ENCODE results near the gene PIK3CA. TPM values are rescaled to one million over a fixed set of nuclear protein-coding genes. Genes with fewer than 3 reads are reported as not detected.

The PIK3CA gene
- total RNA-seq, 1 donor = 30.2 TPM

DNA sequence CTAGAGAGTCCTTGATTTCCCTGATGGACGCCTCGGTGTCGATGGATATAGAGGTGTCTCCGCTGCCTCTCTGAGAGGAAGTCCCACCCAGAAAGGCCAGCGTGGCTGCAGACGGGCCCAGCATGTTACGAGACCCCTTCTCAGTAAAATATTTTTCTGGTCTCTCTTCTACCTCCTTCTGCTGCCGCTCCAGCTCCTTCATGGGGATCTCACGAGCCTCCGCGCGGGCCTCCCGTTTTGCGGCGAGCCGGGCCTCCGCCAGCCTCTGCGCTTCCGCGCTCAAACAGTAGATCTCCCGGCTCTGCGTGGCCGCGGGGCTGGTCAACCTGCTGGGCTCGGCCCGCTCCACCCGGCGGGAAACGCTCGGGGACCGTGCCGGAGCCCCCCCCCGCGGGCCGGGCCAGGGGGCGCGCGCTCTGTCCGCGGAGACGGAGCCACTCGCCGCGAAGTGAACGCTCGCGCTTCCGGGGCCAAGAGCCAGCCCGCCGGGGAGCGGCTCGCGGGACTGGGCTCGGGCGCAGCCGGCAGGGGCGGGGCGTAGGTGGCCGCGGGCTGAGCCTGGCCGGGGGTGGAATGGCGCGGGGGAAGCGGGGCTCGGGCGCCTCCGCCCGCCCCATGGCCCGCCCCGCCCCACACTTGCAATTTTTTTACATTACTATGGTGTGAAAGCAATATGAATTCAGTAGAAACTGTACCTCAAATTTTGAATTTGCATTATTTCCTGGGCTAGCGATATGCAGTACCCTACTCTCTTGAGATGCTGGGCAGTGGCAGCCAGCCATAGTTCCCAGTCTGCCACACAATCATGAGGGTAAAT, 113.0 kb downstream of the PIK3CA start:
- TF ChIP-seq, protein P1, sequence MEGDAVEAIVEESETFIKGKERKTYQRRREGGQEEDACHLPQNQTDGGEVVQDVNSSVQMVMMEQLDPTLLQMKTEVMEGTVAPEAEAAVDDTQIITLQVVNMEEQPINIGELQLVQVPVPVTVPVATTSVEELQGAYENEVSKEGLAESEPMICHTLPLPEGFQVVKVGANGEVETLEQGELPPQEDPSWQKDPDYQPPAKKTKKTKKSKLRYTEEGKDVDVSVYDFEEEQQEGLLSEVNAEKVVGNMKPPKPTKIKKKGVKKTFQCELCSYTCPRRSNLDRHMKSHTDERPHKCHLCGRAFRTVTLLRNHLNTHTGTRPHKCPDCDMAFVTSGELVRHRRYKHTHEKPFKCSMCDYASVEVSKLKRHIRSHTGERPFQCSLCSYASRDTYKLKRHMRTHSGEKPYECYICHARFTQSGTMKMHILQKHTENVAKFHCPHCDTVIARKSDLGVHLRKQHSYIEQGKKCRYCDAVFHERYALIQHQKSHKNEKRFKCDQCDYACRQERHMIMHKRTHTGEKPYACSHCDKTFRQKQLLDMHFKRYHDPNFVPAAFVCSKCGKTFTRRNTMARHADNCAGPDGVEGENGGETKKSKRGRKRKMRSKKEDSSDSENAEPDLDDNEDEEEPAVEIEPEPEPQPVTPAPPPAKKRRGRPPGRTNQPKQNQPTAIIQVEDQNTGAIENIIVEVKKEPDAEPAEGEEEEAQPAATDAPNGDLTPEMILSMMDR (IDR thresholded peaks at IDR 0.05; ENCODE audit: insufficient read depth, low read depth, low read length) = no peak
- peak; percentile 66 for DNase-seq (ENCODE audit: low read depth)
- H3K4me3 ChIP-seq (ENCODE audit: low read depth, low read length) = peak overlapping the region; percentile 63

DNA sequence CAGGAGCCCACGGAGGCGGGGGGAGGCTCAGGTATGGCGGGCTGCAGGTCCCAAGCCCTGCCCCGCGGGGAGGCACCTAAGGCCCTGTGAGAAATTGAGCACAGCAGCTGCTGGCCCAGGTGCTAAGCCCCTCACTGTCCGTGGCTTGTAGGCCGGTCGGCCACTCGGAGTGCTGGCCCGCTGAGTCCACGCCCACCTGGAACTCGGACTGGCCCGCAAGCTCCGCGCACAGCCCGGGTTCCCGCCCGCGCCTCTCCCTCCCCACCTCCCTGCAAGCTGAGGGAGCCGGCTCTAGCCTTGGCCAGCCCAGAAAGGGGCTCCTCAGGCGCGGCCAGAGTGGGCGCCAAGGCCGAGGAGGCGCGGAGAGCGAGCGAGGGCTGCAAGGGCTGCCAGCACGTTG, 115.0 kb downstream of the PIK3CA start:
- TF ChIP-seq, protein P1 (IDR thresholded peaks at IDR 0.05; ENCODE audit: insufficient read depth, low read depth, low read length) = no peak
- H3K4me3 ChIP-seq (ENCODE audit: low read depth, low read length) = no peak overlapping the region
- DNase-seq (ENCODE audit: low read depth) = no peak

DNA sequence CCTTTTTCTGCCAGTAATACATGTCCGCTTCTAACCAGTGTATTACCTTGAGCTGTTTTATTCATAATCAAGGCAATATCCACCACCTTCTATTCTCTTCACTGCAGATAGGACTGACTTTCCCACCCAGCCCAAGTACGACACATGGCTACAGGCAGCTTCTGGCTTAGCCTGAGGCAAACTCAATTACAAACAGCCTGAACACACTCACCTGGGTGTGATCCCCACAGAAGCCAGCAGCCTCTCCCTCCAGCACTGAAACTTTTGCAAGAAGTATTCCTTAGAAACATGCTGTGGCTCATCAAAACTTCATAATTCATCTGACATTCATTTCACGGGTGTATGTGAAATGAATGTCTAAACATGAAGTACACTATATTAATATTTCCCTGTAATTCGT, 116.3 kb downstream of the PIK3CA start:
- TF ChIP-seq, protein P1 (IDR thresholded peaks at IDR 0.05; ENCODE audit: insufficient read depth, low read depth, low read length) = no peak
- DNase-seq (ENCODE audit: low read depth) = no peak
- no peak overlapping the region for H3K4me3 ChIP-seq (ENCODE audit: low read depth, low read length)

DNA sequence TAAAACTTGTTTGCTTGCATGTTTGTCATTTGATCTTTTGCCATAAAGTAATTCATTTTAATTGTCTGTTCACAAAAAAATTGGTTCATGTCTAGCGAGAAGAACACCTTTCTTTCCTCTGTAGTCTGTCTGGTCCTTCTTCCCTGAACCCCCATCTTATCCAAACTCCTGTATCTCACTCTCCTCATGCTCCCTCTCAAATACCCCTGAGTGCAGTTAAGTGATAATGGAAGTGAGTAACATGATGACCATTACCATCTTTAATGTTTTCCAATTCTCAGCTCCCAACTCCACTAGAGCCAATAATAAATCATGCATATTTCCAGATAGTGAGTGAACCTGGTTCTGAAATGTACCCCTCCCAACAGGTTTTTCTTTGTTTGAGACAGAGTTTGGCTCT, 116.9 kb downstream of the PIK3CA start:
- no peak overlapping the region for H3K4me3 ChIP-seq (ENCODE audit: low read depth, low read length)
- TF ChIP-seq, protein P1 (IDR thresholded peaks at IDR 0.05; ENCODE audit: insufficient read depth, low read depth, low read length) = no peak

DNA sequence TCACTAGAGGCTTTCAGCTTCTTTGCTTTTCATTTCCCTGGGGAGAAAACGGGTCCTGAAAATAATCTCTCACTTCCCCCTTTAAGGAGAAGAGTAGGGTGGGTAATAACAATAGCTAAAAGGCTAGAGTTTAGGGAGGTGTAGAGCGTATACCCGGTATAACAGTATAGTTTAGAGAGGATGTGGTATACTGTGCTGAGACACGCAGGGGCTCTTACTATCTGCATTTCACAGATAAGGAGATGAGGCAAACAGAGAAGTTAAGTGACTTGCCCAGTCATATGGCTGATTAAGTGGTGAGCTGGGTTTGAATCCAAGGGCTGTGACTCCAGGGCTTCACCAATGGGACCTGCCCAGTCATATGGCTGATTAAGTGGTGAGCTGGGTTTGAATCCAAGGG, 117.7 kb downstream of the PIK3CA start:
- DNase-seq (ENCODE audit: low read depth) = no peak
- TF ChIP-seq, protein P1 (IDR thresholded peaks at IDR 0.05; ENCODE audit: insufficient read depth, low read depth, low read length) = no peak
- no peak overlapping the region for H3K4me3 ChIP-seq (ENCODE audit: low read depth, low read length)

More for the DNA sequence above, 116.9 kb downstream of the PIK3CA start:
- DNase-seq (ENCODE audit: low read depth) = no peak

DNA sequence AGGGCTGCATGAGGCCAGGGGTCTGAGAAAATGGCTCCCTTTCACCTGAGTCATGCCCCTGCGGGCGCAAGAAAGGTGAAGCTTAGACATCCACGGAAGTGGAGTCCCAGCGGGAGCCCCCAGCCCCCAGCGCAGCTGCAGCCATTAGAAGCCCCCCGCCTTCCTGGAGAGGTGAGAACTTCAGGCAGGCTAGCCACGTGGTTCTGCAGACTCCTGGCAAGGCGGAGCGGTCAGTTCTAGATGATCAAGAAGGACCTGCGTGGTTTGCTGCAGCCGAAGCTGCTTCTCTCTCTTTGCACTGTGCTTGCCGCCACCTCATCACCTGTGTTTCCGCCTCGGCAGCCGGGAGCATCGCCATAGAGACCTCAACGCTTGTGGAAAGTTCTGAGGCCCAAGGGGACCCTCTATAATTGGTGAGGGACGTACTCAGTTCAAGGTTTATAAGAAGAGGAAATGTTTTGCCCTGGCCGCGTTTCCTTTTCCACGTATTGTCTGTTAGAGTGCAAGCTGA, 118.6 kb downstream of the PIK3CA start:
- no peak overlapping the region for H3K4me3 ChIP-seq (ENCODE audit: low read depth, low read length)
- no peak for DNase-seq (ENCODE audit: low read depth)
- TF ChIP-seq, protein P1 (IDR thresholded peaks at IDR 0.05; ENCODE audit: insufficient read depth, low read depth, low read length) = no peak
